T-helper 1 cell (primary cell): ENCODE measurements around the gene RPL36A.

Source experiments
- DNase-seq, 5 donors: peaks; one replicate each; pipeline ENCODE4 v3.0.0-alpha.2; 2012 to 2020
- total RNA-seq, 4 donors: gene quantifications; one replicate each; lab custom pipeline; 2026; lab: John Stamatoyannopoulos, UW

The RPL36A gene
- total RNA-seq, result 5.8 to 30.9 (median 17.4) reads per million in 4 donors

DNA sequence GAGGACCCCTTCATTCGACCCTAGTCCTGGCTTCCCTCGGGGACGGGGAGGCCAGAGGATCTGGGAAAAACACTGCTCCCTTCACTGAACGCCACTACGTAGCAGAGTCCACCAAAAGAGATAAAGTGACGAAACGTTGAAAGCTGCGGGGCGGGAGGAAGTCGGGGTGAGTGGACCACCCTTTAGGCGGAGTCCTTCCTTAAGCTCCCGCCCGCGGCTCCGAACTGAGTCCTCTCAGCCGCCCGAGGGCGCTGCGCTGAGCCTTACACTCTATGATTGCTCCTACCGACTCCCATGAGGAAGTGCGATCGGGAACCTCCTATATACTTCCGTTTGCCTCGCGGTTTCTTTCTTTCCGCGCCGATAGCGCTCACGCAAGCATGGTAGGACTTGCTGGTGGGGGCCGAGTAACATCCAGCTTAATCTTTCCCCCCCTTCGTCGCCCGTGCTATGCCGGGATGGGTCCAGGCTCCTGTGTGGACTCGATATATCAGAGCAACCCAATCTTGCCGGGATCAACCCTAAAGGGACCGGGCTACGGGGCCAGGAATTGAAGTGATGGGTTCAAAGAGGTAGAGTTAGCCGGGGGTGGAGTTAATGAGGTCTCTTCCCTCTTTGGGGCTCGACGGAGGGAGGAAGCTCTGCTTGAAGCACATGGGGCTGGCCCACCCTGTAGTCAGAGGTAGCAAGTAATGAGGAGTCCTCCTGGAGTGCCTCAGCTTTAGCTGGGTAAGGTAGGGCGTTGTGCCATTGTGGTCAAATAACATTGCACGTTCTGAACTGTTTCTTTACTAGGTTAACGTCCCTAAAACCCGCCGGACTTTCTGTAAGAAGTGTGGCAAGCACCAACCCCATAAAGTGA, at the start of gene RPL36A:
Gene RPL36A (plus strand): TSS at position 348 of the 862 bp plus-strand sequence. CDS start 33 bp downstream, at position 381.
- DNase-seq, result peak; percentile 55 to 86 (median 67)

DNA sequence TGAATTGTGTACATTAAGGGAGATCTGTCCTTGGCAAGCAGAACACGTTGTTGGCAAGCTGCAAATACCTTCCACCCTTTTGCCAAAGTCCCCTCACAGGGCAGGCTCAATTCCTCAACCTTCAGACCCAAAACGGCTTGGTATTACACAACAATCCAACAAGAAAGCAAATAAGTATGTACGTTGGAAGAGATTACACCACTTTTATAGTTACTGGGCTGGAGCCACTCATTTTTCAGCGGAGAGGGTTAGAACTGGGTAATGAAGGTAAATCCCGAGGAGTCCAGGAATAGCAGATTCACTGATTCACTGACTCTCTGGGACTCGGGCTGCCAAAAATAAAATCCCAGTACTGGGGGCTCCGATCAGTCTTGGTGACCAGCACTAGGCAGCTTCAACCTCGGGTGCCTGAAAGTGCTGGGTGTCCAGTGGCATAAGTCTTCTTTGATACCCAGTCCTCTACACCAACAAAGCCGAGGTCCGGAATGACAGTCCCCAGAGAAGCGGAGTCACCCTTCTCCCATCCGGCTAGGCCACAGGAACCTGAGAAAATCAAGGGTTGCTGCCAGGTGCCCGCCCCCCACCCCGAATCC, 42.9 kb upstream of the RPL36A start:
- no peak for DNase-seq

DNA sequence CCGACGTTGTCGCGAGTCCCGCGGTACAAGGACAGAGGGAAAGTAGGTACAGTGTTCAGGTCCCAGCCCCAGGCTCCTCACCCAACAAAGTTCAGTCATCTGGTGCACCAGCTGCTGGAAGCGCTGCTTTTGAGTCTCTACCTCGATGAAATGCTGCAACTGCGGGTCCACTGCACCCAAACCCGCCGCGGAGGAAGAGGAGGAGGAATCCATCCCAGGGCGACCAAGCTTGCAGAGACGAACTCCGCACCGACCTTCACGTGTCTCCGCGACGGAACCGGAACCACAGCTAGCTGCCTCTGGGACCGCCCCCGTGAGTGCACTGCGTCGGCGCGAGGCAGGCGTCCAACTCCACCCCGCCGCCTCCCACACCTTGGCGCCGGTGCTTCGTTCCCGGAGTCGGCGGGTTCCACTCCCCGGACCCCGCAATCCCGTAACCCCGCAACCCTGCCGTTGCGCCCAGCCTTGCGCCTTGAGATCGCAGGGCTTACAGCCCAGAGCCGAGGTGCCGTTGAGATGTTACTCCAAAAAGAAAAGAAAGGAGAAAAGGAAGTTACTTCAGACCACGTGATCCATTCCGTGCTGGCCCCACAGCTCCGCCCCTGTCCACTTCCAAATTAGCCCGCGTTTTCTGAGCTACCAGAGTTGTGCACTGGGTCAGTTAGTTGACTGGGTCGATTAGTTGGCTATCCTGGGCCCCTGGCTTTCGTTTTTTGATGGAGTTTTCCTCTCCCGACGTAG, 42.2 kb upstream of the RPL36A start, which contains the start of gene TIMM8A:
Gene TIMM8A (minus strand): TSS at position 291 of the 741 bp plus-strand sequence. CDS start 78 bp downstream, at position 213.
- DNase-seq, result peak; percentile 43 to 78 (median 67)

DNA sequence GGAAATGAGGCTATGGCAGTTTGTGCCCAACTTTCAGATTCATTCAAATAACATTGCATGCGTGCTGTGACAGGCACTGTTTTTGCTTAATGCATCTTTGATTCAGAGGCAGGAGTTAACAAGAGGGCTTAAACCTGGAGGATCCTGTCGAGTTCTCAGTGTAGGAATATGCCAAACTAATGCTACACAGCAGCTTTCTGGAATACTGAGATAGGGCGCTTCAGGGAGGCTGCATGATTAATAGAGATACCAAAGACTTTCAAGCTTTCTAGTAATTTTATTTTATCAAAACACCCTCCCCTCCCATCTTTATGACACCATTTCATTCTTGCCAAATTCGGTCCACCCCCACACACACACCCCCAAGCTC, 41.6 kb upstream of the RPL36A start:
- DNase-seq, result no peak

DNA sequence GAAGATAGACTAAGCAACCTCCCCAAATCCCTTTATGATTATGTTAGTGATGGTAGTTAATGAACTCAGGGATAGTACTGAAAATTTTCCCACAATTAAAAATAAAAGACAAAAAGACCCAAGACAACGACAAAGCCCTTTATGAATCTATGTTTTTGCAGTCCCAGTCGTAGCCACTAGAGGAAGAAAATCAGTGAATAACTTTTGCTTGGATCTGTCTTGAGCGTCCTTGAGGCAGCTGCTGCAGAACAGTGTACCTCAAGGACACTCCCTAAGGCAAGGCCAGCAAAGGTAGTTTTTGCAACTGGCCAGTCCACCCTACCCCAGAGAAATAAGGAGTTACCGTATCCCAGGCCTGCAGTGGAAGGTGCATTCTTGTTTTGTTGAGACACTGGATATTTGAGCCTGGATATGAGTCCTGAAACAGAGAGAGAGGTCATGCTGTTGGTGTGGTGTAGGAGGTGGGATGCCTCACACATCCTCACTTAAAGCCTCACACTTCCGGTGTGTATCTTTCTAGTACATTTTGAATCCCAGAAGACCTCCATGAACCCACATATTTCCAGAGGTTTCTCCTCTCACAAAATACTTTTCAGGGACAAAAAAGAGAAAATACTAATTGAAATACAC, 33.5 kb upstream of the RPL36A start:
- DNase-seq, result no peak

DNA sequence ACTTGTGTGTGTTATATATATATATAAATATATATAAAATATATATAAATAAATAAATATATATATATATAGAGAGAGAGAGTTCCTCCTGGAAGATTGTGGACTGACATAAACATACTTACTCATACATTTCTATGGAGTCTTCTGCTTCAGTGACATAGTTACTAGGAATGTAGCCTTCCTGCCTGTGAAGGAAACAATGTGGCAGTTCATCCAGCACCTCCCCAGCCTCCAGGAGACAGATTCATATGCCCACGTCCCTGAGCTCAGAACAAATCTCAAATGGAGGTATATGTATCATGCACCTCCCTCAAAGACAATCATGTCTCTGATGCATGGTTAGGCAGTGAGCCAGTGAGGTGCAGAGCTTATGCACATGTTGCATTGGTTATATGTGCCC, 30.8 kb upstream of the RPL36A start:
- no peak for DNase-seq

DNA sequence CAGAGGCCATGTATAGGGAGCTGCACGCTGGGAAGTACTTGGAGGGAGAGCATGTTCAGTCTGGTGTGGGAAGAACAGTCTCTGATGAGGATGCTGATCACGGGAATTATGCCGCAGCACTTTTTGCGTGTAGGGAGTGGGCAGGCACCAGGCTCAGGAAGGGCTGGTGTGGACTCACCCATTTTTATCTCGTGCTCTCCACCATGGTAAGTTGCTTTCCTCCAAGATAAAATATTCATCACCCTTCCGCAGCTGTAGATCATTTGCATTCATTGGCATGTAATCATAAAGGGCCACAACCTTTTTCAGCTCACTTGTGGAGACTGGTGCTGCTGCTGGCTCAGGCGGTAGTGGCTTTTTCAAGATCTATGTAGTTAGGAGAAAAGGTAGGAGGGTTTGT, 30.4 kb upstream of the RPL36A start:
- no peak for DNase-seq

DNA sequence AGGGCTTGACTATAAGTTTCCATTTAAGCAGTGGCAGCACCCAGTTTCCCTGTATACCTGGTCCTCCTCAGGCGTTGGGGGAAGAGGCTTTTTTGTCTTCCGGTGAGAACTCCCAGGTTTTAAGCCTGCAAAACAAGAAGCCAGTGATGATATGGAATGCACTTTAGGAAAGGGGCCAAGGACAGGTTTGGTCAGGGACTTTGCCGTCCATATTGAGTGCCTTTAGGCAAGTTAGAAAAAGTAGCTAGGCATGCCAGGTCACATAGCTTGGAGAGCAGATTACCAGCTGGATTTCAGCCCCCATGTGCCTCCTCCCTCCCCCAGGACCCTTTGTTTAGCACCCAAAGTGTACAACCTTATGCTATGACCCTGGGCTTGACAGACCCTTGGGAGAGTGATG, 28.7 kb upstream of the RPL36A start:
- DNase-seq, result no peak

DNA sequence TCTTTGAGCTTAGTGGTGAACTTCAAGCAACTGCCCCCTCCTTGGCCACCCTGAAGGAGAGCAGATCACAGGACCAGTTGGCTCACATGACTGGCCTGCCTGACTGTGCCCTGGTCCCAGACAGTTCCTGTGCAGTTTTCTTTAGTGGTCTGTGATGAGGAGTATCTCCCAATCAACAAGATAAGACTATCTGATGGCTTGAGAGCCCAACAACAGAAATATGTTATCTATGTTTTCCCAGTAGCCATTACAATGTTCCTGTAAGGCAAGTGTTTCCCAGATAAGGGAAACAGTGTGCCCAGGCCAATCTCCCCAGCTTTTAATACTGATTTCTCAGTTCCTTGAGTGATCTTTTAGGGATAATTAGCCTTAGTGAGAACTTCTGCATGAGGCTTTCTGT, 28.1 kb upstream of the RPL36A start:
- DNase-seq, result no peak

DNA sequence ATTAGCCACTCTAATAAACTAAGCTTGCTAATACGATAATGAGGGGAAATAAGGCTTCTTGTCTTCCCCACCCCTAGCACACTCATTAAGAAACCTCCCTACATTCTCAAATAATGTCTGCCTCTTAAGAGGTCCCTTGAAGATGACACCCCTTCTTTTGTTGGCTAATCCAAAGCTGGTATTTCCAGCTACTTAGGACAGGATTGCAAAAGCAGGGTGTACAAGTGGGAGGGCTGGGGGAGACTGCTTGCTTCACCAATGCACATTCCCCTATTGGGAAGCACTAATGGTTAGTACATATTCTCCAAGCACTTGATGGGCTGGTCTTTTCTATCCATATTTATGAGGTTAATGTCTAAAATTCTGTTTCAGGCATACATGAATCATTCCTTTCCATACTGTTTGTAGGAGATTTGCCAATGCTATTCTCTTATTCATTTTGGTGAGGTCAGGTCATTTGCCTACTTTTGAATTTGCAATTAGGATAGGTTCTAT, 25.5 kb upstream of the RPL36A start:
- no peak for DNase-seq

DNA sequence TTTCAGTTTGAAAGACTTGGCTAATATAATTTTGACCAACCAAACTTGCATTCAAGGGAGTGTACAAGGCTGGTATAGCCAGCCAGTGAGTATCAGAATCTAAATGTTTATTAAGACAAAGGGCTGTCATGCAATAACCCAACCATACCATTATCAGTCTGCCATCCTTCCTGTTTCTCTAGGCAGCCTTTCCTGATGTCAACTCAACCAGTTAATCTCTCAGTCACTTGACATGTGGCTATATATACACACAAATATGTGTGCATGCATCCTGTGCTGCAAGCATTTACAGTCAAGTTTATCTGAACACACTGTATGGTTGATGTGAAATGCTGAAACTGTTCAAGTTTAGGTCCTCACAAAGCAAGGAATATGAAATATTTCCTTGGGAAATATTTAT, 22.0 kb upstream of the RPL36A start:
- no peak for DNase-seq

DNA sequence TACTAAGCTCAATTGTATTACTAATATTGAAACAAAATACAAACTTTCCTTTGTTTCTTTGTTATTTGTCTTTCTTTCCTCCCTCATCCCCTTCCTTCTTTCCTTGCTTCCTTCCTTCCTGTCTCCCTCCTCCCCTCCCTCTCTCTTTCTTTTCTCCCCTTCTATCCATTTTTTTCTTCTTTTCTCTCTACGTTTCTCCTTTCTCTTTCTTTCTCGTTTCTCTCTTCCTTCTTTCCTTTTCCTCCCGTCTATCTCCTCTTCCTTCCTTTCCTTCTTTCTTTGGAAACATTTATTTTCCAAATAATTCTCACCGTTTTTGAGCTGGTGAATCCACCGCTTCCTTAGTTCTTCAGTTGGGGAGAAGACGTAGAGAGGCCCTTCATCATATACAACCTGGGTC, 21.1 kb upstream of the RPL36A start:
- DNase-seq, result no peak

DNA sequence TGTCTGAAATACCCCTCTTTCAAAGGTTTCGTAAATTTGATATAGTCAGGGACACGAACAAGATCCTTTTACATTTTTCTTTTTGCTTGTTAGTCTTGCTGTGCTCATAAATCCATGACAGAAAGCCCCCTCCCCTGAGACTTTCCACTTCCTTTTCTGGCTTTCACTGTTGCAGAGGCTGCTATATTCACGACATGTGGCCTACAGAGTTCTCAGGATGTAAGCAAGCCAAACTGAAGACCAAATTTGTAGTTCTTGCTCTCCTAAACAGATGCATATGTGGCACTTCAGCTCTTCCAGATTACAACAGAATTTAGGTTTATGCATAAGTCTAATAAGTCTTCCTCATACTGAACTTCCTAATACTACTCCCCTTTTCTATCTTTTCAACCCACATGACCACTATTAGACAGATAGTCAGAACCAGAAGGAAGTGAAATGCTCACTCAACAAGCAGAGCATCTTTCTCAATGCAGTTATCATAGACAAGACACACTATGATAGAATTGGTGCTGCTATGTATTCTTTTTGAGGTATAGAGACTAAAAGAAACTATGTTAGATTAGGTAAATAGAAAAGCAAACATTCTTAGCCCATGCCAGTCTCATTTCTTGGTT, 19.8 kb upstream of the RPL36A start:
- no peak for DNase-seq

DNA sequence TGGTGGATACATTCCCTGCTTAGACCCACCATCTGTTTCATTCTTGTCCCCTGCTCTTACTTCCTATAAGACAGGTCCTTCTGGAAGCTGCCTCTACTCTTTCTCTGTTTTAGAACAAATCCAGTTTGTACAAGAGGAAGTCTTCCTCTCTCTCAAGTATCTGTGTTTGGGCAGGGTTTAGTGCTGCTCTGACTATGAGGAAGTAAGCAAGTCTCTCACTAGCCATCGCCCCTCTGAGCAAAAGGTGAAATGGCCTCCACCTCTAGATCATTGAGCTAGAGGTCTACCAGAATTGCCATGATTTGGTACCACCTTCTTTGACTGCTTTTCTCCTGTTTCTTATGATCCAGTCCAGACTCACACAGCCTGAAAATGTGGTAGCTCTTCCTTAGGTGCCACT, 13.3 kb upstream of the RPL36A start:
- no peak for DNase-seq

DNA sequence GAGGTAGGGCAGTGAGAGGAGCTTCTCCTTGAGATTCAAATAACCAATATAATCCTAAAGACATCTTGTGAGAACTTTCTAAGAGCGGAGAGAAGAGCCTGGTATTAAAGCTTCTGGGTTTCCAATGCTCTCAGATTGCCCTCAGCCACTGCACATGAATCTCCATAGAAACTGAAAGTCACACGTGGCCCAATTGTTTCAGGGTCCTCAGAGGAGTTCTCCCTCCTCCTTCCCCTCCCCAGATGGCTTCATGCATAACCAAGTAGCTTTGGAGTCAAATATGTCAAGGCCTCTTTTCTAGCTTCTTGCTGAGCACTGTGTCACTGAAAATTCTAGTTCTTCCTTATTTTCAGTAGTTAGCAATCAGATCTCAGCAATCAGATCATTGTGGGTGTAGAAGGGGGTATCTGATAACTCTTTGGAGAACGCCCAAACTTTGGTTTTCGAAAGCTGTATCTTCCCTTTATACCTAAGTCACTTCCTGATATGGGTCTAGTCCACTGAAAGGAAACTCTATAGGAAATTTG, 7.1 kb upstream of the RPL36A start:
- no peak for DNase-seq

DNA sequence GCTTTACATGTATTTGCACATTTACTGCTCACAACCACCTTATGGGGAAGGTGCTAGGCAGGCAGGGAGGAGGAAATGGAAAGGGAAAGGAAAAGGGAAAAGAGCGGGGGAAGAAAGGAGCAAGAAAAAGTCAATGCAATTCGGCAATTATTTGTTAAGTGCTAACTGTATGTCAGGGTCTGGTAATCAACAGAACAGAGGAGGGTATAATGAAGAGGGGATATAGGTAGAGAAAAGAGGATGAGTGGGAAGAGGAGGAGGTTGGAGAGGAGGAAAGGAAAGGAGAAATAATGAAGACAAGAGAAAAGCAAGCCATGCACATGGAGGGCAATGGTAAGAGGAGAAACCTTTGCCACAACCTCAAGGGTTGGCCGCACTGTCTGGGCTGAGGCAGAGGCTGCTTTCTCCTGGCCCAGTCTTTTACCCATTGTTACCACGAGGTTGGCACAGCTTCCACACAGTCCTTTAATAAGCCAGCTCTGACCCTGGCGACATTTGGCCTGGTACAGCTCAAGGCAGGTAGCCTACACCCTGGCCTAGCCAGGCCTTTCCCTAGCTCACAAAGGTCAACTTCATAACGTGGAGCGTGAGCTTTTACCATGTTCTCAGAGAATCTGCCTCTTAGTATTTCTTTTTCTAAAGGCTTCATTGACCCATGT, 5.7 kb upstream of the RPL36A start:
- DNase-seq, result no peak

DNA sequence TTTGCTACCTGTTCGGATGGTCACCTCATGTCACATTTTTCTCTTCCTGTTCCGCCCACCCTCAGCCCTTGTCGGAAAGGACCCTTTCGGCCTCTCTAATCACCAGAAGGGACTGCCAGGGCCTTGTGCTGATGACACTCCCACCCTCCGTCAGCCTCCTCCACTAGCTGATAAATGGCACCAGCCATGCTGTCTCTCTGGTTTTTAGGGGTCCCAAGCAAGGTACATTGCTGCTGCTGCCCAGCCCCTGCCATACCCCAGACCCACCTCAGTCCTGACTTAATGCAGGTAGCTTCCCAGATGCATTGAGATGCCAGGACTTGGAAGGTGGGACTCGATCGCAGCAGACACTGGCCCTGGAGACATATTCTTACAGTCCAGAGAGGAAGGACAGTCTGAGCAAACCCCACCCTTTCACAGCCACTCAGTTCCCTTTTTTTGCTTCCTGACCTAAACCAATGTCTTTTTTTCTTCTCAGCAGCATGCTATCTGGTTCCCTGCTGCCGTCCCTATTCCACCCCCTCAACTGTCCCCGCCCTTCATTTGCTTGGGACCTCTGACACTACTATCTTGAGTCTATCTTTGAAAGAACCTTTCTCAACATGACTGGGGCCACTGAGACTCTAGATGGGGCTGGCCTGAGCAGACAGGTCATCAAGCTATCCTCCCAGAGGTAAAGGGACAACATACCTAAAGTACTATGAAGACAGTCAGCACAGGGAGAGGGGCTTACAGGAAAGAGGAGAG, 4.8 kb upstream of the RPL36A start, which contains the start of gene BTK:
Gene BTK (minus strand): TSS at position 397 of the 747 bp plus-strand sequence. CDS start 10,907 bp downstream, outside the sequence.
- no peak for DNase-seq

DNA sequence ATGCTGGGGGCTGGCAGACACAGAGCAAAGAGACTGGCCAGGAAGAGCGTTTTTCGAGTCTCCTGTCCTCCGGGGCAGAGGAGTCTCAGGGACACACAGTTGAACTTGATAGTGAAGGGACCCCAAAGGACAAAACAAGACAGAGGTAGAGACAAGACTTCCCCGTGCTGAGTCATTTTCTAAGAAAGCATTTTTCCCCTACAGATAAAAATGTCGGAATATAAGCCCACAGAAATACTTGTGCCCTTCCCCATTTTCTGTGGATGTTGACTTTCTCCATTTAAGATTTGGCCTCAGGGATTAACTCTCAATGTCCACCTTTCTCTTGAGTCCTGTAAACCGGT, 4.3 kb upstream of the RPL36A start:
- no peak for DNase-seq

DNA sequence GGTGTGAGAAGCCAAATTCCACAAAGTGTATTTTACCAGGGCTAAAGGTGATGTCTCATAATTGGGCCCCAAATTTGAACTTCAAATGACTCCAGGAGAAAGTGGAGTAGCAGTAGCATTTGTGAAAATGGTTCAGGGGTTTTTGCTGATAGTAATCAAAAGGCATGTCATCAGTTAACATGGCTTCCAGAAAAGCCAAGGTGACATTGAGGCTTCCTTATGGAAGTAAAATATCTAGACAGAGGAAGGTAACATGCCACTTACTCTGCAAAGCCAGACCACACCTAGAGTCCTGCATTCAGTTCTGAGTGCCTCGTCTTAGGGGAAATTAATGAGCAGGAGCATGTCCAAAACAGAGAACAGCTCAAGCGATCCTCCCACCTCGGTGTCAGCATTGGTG, 2.2 kb upstream of the RPL36A start:
- no peak for DNase-seq

DNA sequence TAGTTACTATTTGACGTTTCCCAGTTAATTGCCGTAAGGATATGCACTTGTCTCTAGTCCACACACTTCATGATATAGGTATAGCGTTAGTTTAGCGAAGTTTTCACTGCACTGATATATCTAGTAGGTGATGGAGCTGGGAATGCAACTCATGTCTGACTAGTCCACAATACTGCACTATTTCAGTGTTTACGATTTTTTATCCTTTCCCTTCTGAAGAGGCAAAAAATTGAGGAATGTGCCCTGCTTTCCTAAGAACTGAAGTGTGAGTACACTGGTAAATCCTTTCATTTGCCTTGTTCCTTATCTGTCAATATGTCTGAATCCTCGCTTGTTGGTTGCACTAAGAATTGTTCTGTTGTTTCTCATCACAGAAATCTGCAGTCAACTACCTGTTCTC, 1.0 kb downstream of the RPL36A start:
- DNase-seq, result no peak
